Naive B cell (primary cell): ENCODE data around the gene C3orf80. TPM values are rescaled to one million over a fixed set of nuclear protein-coding genes. Genes with fewer than 3 reads are reported as not detected.
"Not testable (repeated sequence)": the region's sequence is repeated elsewhere in the genome, so short reads cannot be mapped to it uniquely, and the experiment has no call there.

ENCODE experiments used
- ATAC-seq, 2 donors: fragments of 150-1000 bp; cut with Tn5 transposase; 2 replicates each; pipeline ENCODE4 v1.10.0; 2021; ENCODE audit warnings: low read depth in 2 of 2, mild to moderate bottlenecking in 2 of 2, moderate library complexity in 2 of 2
- DNase-seq: peaks from one replicate; pipeline ENCODE4 v3.0.0; 2022
- H3K27ac Mint-ChIP-seq, 6 donors: one replicate each; pipeline ENCODE4 v1.8.0; 2020 to 2022; ENCODE audit warnings: mild to moderate bottlenecking in 6 of 6, mixed read lengths in 6 of 6, moderate library complexity in 5 of 6, inconsistent platforms in 2 of 6
- H3K27me3 Mint-ChIP-seq, 3 donors: one replicate each; pipeline ENCODE4 v1.8.0; 2021 to 2022; ENCODE audit warnings: mixed read lengths in 3 of 3, mild to moderate bottlenecking in 1 of 3
- H3K36me3 Mint-ChIP-seq, 2 donors: one replicate each; pipeline ENCODE4 v1.8.0; 2020 to 2022; ENCODE audit warnings: mixed read lengths in 2 of 2, inconsistent platforms in 1 of 2, mild to moderate bottlenecking in 1 of 2
- H3K4me1 Mint-ChIP-seq, 3 donors: one replicate each; pipeline ENCODE4 v1.8.0; 2020 to 2022; ENCODE audit warnings: mixed read lengths in 3 of 3, inconsistent platforms in 1 of 3, mild to moderate bottlenecking in 1 of 3, moderate library complexity in 1 of 3
- H3K4me3 Mint-ChIP-seq, 8 donors: one replicate each; pipeline ENCODE4 v1.8.0; 2020 to 2022; ENCODE audit warnings: mild to moderate bottlenecking in 8 of 8, mixed read lengths in 8 of 8, moderate library complexity in 8 of 8, inconsistent platforms in 2 of 8
- H3K9me3 Mint-ChIP-seq, 7 donors: one replicate each; pipeline ENCODE4 v1.8.0; 2020 to 2022; ENCODE audit warnings: mixed read lengths in 7 of 7, mild to moderate bottlenecking in 5 of 7, inconsistent platforms in 2 of 7, moderate library complexity in 1 of 7
- polyA plus RNA-seq, 6 donors: library from polyadenylated mRNA; unstranded; fragments of 300-500 nt; fragmentation: Illumina TruSeq; gene quantifications; one replicate each; pipeline ENCODE4 v1.2.3, GENCODE V29; 2021; ENCODE audit warnings: low read depth in 6 of 6

C3orf80 gene
- polyA plus RNA-seq, 6 donors from 2014 or later = not detected

DNA sequence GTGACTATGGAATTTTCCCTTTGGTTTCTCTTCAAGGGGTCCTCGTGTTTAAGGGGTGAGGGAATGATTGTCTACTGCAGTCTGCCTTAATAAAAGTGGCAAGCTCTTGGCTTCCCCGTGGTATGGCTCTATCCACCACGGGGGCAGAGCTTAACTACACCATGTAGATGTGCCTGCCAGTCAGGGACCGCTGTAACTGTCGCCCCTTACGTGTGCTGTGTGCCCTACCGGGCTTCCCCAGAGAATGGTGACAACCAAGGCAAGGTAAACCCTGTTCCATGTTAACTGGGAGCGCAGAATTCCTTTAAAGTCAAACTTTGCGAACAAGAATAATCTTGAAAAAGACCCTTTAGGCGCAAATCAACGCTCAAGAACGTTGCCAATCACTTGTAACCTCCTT is 966 bp upstream of the C3orf80 start:
- ATAC-seq = peak in 1 of 2 donors; percentile 19
- DNase-seq = no peak
- no peaks in the 10 kb centered on the region for H3K36me3 Mint-ChIP-seq
- peak overlapping the region in 7 of 8 donors; percentile 79 to 90 (median 82) for H3K4me3 Mint-ChIP-seq
- peaks cover 35 to 55% (median 55%) of the 10 kb centered on the region in 3 donors for H3K27me3 Mint-ChIP-seq
- peaks cover 16 to 21% (median 21%) of the 10 kb centered on the region in 3 donors for H3K4me1 Mint-ChIP-seq
- H3K27ac Mint-ChIP-seq = peak overlapping the region in 1 of 6 donors; percentile 47
- H3K9me3 Mint-ChIP-seq = peaks cover 0 to 2% (median 0%) of the 10 kb centered on the region in 7 donors

DNA sequence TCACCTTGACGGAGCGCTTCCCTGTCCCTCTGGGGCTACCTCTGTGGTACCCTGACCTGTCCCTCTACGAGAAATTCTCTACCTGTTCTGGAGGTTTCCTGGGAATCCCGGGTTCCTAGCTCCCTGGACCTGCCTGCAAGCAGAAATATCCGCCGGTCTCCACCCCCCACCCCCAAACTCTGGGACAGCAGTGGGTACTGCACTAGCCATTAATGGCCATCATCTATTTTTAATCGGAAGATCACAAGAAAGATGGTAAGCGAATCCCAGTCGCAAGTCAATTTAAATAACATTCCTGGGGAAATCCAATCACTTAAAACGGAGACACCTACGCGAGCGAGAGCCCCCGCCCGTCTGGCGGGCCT is 429 bp upstream of the C3orf80 start:
- Mint-ChIP-seq H3K9me3 (peaks cover 0 to 2% (median 0%) of the 10 kb centered on the region in 7 donors), H3K27me3 (peaks cover 35 to 55% (median 50%) of the 10 kb centered on the region in 3 donors), H3K36me3 (no peaks in the 10 kb centered on the region), H3K4me3 (peak overlapping the region; percentile 79 to 90 (median 82)), H3K4me1 (peaks cover 16 to 21% (median 21%) of the 10 kb centered on the region in 3 donors), H3K27ac (peak overlapping the region in 2 of 6 donors; percentile 47 to 63)
- DNase-seq = no peak
- ATAC-seq = no peak

DNA sequence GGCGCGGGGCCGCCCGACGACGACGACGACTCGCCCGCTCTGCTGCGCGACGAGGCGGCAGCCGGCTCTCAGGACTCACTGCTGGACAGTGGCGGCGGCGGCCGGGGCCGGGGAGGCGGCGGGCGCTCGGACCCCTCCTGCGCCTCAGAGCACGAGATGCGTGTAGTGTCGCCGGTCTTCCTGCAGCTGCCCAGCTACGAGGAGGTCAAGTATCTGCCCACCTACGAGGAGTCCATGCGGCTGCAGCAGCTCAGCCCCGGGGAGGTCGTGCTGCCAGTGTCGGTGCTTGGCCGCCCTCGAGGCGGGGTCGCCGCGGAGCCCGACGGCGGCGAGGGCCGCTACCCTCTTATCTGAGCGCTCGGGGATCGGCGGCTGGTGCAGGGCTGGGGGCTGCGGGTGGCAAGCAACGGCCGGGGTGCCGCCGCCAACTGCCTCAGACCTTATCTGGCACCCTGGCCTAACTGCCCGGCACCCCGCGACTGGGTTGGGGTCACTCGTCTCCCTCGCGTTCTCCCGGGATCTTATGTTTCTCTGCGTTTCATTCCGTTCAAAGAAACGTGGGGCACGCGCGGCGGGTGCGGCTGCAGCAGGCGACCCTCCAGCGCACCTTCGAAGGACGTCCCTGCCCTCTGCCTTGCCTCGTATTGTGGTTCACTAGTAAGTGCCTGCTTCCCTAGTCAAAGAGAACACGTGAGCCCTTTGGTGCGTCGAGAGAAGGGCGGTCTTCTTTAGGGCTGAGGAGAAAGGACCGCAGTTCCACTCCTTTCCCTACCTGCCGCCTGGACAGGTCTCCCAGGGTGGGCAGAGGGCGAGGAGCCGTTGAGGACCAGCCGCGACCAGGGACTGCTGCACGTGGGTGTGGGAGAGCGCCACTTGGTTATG is 1.0 kb downstream of the C3orf80 start:
- peaks cover 0 to 2% (median 0%) of the 10 kb centered on the region in 7 donors for H3K9me3 Mint-ChIP-seq

DNA sequence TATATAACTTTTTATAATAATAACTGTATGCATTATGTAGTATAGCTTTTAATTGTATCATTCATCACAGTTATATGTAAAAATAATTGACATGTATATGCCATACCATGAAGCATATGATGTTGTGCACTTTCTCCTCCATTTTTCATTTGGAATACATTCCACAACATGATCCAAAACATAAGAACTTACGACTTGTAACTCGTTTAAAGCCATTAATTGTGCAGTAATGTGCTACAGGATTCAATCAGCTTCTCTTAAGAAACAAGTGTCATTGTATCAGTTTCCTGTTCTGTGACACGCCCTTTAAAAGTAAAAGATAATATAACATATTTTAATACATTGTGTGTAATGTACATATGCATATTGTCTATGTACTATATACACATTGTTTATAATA is 2.2 kb downstream of the C3orf80 start:
- H3K27ac Mint-ChIP-seq = no peak overlapping the region
- DNase-seq (no peak), ATAC-seq (no peak)
- peaks cover 0 to 2% (median 0%) of the 10 kb centered on the region in 7 donors for H3K9me3 Mint-ChIP-seq
- peak overlapping the region in 1 of 8 donors; percentile 24 for H3K4me3 Mint-ChIP-seq
- peaks cover 16 to 21% (median 21%) of the 10 kb centered on the region in 3 donors for H3K4me1 Mint-ChIP-seq
- H3K36me3 Mint-ChIP-seq = peaks cover 0 to 3% of the 10 kb centered on the region in 2 donors
- H3K27me3 Mint-ChIP-seq = peaks cover 35 to 52% (median 50%) of the 10 kb centered on the region in 3 donors

More for the DNA sequence above, 1.0 kb downstream of the C3orf80 start:
- Mint-ChIP-seq H3K4me1 (peaks cover 16 to 21% (median 21%) of the 10 kb centered on the region in 3 donors), H3K36me3 (no peaks in the 10 kb centered on the region), H3K27ac (peak overlapping the region in 4 of 6 donors; percentile 42 to 65 (median 46)), H3K27me3 (peaks cover 34 to 52% (median 50%) of the 10 kb centered on the region in 3 donors), H3K4me3 (peak overlapping the region; percentile 64 to 91 (median 88))
- ATAC-seq (peak; percentile 29 to 37), DNase-seq (no peak)

DNA sequence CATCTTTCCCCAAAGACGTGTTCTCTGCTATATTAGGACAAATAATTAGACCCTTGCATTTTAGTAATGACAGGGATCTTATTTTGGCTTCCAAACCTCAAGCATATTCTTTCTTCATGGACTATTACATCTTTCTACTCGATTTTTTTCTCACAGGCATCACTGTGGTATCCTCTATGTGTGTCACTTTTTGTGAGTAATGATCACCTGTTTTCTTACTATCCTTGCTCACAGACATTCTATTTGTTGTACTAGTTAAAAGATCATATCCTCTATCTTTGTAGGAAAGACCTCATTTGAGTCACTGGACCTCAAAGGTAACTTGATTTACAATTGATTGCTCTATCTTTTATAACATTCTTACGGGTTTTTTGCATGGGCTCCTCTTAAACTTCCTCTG is 6.8 kb downstream of the C3orf80 start:
- ATAC-seq (no peak), DNase-seq (no peak)
- no peak overlapping the region for H3K27ac Mint-ChIP-seq
- H3K27me3 Mint-ChIP-seq = peaks cover 22 to 37% (median 34%) of the 10 kb centered on the region in 3 donors
- no peak overlapping the region for H3K4me3 Mint-ChIP-seq
- no peaks in the 10 kb centered on the region for H3K4me1 Mint-ChIP-seq
- peaks cover 0 to 3% of the 10 kb centered on the region in 2 donors for H3K36me3 Mint-ChIP-seq
- H3K9me3 Mint-ChIP-seq = no peaks in the 10 kb centered on the region

DNA sequence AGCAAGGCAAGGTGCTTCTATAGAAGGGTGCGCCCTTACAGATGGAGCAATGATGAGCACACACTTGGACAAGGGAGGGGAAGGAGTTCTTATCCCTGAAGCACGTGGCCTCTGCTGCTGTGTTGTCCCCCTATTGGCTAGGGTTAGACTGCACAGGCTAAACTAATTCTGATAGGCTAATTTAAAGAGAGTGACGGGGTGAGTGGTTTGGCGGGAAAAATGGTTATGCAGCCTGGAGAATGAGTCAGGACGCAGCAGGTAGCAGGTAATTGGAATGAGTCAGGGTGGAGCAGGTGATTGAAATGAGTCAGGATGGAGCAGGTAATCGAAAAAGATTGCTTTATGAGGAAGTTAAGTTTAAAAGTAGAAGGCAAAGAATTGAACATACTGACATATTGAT is 15.5 kb downstream of the C3orf80 start:
- H3K36me3 Mint-ChIP-seq, ATAC-seq, H3K4me3 Mint-ChIP-seq, DNase-seq, H3K4me1 Mint-ChIP-seq: not testable (repeated sequence)
- H3K9me3 Mint-ChIP-seq = peaks cover 12 to 21% (median 14%) of the 10 kb centered on the region in 7 donors
- H3K27ac Mint-ChIP-seq = peak overlapping the region in 1 of 6 donors; percentile 41
- H3K27me3 Mint-ChIP-seq = peaks cover 9 to 41% (median 35%) of the 10 kb centered on the region in 3 donors

DNA sequence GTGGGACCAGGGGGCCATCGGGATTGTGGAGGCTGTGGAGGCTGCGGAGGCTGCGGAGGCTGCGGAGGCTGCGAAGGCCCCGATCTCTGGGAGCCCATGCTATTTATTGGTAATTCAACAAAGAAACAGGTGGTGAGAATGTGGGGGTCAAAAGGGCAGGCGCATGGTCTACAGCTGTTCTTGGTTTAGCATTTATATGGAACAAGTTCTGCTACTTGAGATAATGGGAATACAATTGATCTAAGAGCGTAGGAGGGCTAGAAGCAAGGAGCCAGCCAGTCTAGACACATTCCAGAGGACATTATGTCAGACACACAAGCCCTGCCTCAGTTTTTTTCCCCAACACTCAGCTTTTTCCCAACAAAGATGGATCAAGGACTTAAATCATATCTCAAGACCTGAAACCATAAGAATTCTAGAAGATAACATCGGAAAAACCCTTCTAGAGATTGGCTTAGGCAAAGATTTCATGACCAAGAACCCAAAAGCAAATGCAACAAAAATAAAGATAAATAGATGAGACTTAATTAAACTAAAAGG is 20.1 kb downstream of the C3orf80 start:
- H3K4me3 Mint-ChIP-seq = no peak overlapping the region
- ATAC-seq (no peak), DNase-seq (no peak)
- peaks cover 0 to 16% (median 15%) of the 10 kb centered on the region in 3 donors for H3K27me3 Mint-ChIP-seq
- no peak overlapping the region for H3K27ac Mint-ChIP-seq
- H3K9me3 Mint-ChIP-seq = peaks cover 10 to 21% (median 12%) of the 10 kb centered on the region in 7 donors
- no peaks in the 10 kb centered on the region for H3K36me3 Mint-ChIP-seq
- H3K4me1 Mint-ChIP-seq = no peaks in the 10 kb centered on the region

DNA sequence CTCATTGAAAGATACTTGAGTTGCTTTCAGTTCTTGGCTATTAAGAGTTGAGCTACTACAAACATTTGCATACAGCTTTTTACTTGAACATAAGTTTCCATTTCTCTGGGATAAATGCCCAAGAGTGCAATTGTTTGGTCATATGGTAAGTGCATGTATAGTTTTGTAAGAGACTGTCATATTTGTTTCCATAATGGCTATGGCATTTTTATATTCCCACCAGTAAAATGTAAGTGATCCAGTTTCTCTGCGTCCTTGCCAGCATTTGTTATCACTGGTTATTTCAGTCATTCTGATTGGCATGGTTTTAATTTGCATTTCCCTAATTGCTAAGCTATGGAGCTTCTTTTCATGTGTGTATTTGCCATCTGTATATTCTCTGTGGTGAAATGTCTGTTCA is 22.5 kb downstream of the C3orf80 start:
- Mint-ChIP-seq H3K9me3 (peaks cover 8 to 17% (median 12%) of the 10 kb centered on the region in 7 donors), H3K4me1 (no peaks in the 10 kb centered on the region), H3K4me3 (no peak overlapping the region), H3K27ac (no peak overlapping the region), H3K27me3 (peaks cover 0 to 8% (median 4%) of the 10 kb centered on the region in 3 donors), H3K36me3 (no peaks in the 10 kb centered on the region)
- no peak for DNase-seq
- no peak for ATAC-seq

DNA sequence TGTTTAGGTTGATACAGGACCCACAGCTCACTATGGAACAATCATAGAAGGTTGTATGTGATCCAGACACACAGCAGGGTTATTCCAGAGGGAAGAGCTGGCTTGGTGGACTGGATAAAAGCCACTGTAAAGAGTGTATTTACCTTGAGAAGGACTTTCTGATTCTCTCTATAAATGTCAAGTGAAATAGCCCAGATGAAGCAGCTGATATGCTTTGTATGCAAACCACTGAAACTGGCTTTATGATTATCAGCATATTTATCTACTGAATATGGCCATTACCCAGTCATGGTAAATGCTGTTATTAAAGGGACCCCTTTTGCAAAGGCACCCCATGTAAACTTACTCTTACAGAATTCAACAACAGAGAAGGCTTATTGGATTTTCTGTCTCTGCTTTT is 28.1 kb downstream of the C3orf80 start:
- no peaks in the 10 kb centered on the region for H3K27me3 Mint-ChIP-seq

DNA sequence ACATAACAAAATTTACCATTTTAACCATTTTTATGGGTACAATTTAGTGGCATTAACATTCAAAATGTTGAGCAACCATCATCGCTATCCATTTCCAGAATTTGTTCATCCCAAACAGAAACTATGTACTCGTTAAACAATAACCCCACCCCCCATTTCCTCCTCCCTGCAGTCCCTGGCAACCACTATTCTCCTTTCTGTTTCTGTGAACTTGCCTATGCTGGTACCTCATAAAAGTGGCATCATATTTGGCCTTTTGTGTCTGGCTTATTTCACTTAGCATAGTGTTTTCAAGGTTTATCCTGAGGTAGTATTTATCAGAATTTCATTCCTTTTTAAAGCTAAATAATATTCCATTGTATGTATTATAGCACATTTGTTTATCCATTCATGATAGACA is 32.4 kb downstream of the C3orf80 start:
- Mint-ChIP-seq H3K4me3 (no peak overlapping the region), H3K36me3 (peaks cover 5 to 8% of the 10 kb centered on the region in 2 donors), H3K27ac (no peak overlapping the region), H3K4me1 (peaks cover 0 to 5% (median 4%) of the 10 kb centered on the region in 3 donors), H3K27me3 (no peaks in the 10 kb centered on the region), H3K9me3 (no peaks in the 10 kb centered on the region)
- no peak for DNase-seq
- no peak for ATAC-seq

More for the DNA sequence above, 28.1 kb downstream of the C3orf80 start:
- Mint-ChIP-seq H3K4me1 (no peaks in the 10 kb centered on the region), H3K4me3 (no peak overlapping the region), H3K27ac (no peak overlapping the region), H3K9me3 (no peaks in the 10 kb centered on the region), H3K36me3 (peaks cover 0 to 1% of the 10 kb centered on the region in 2 donors)
- DNase-seq = no peak
- ATAC-seq = no peak

DNA sequence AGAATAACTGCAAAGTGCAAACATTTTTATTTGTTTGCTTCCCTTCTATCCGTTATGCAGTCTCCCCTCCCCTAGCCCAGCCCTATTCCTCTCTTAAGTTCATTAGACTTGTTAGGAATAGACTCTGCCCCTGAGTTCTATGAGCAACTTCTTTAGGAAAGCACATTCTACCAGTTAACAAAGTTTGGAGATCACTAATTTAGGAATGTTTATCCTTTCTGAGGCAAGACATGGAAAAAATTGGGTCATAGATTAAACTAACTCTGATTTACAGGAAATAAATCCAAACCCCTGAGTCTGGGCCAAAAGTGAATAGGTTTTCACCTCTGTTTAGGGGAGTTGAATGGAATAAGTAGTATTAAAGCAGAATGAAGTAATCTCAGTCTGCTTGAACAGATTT is 34.4 kb downstream of the C3orf80 start:
- no peak overlapping the region for H3K4me3 Mint-ChIP-seq
- peaks cover 5 to 10% of the 10 kb centered on the region in 2 donors for H3K36me3 Mint-ChIP-seq
- ATAC-seq = no peak

DNA sequence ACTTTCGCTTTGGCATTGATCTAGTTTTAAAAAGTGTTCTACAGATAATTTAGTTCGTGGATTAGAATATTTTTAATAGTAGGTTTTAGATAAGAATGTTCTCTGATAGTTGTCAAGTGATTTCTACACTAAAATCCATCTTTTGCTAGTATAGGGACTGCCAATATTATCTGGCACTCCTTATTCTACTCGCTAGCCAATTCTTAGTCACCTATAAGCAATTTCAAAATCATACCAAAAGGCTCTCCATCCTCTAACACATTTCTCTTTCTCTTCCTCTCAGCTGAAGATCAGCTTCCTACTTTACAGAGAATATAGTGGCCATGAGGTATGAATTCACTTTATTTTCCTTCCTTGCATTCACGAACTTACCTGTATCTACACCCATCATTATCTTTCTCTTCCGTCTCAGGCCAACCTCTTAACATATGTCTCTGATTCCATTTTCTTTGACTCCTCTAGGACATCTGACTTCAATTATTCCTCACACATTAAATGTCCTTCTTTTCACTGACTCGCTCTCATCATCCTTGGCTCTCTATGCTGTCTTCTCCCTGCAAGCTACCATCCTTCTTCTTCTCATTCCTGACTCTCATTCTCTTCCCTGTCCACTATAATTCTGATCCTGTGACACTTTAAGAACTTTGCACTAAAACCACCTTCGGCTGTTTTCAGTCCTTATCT is 35.5 kb downstream of the C3orf80 start:
- Mint-ChIP-seq H3K9me3 (no peaks in the 10 kb centered on the region), H3K27ac (peak overlapping the region in 2 of 6 donors; percentile 0 to 65), H3K4me3 (no peak overlapping the region)

More for the DNA sequence above, 34.4 kb downstream of the C3orf80 start:
- Mint-ChIP-seq H3K9me3 (no peaks in the 10 kb centered on the region), H3K27ac (no peak overlapping the region), H3K4me1 (peaks cover 0 to 5% (median 4%) of the 10 kb centered on the region in 3 donors), H3K27me3 (no peaks in the 10 kb centered on the region)
- DNase-seq = no peak

DNA sequence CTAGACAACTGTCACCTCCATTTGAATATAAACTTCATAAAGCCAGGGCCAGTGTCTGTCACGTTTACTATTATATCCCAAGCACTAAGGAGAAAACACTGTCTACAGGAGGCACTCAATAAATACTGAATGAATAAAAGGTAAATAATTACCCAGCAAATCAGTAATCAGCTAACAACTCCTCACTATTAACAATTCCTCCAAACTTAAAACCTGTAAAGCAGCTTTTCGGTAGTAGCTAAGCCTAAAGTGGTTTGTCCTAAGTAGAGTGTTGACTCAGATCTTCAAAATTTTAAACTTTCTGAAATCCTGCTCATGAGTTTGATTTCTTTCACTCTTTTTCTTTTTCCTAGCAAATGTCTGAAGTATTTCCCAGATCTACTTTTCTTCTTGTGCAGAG is 39.9 kb downstream of the C3orf80 start:
- Mint-ChIP-seq H3K36me3 (peaks cover 9 to 14% of the 10 kb centered on the region in 2 donors), H3K4me3 (no peak overlapping the region), H3K27ac (no peak overlapping the region), H3K27me3 (no peaks in the 10 kb centered on the region), H3K9me3 (no peaks in the 10 kb centered on the region), H3K4me1 (peaks cover 0 to 5% (median 4%) of the 10 kb centered on the region in 3 donors)
- no peak for DNase-seq
- no peak for ATAC-seq

More for the DNA sequence above, 35.5 kb downstream of the C3orf80 start:
- no peak for ATAC-seq
- DNase-seq = no peak
- peaks cover 9 to 15% of the 10 kb centered on the region in 2 donors for H3K36me3 Mint-ChIP-seq
- H3K27me3 Mint-ChIP-seq = no peaks in the 10 kb centered on the region
- H3K4me1 Mint-ChIP-seq = peaks cover 0 to 5% (median 4%) of the 10 kb centered on the region in 3 donors
